Ramos (cell line): ENCODE results near the gene ALKBH7.
"Not testable (repeated sequence)": the region's sequence is repeated elsewhere in the genome, so short reads cannot be mapped to it uniquely, and the experiment has no call there.

Experiments
- in situ Hi-C: fragments of 300-500 bp; cut with MboI; formaldehyde crosslinking; loops from one replicate; pipeline ENCODE4 v1.14.3; 2022; ENCODE audit warnings: low sequenced_read_pairs; ENCODE audit not compliant: unreplicated experiment

ALKBH7 gene, protein sequence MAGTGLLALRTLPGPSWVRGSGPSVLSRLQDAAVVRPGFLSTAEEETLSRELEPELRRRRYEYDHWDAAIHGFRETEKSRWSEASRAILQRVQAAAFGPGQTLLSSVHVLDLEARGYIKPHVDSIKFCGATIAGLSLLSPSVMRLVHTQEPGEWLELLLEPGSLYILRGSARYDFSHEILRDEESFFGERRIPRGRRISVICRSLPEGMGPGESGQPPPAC

DNA sequence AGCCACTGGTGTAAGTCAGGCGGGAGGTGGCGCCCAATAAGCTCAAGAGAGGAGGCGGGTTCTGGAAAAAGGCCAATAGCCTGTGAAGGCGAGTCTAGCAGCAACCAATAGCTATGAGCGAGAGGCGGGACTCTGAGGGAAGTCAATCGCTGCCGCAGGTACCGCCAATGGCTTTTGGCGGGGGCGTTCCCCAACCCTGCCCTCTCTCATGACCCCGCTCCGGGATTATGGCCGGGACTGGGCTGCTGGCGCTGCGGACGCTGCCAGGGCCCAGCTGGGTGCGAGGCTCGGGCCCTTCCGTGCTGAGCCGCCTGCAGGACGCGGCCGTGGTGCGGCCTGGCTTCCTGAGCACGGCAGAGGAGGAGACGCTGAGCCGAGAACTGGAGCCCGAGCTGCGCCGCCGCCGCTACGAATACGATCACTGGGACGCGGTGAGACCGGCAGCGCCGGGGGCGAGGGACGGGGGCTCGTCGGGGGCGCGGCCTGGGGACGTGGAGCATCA is at the start of gene ALKBH7:
Gene ALKBH7, plus strand, starts transcription at position 201 of the 502 bp plus-strand sequence. Its CDS starts 27 bp downstream, at position 228.
- in situ Hi-C loops: no loop called here

DNA sequence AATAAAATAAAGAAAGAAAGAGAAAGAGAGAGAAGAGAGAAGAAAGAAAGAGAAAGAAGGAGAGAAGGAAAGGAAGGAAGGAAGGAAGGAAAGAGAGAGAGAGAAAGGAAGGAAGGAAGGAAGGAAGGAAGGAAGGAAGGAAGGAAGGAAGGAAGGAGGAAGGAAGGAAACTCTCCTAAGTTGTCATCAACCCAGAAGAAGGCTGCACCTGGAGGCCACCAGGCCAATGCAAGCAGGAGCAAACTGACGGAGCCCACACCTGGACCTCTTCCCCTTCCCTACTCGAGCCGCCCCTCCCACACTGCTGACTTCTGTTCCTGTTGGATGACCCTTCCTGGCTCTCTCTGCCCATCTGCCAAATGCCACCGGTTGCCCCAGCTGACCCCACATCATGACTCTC is 47.8 kb upstream of the ALKBH7 start:
- in situ Hi-C loops: no loop called here

DNA sequence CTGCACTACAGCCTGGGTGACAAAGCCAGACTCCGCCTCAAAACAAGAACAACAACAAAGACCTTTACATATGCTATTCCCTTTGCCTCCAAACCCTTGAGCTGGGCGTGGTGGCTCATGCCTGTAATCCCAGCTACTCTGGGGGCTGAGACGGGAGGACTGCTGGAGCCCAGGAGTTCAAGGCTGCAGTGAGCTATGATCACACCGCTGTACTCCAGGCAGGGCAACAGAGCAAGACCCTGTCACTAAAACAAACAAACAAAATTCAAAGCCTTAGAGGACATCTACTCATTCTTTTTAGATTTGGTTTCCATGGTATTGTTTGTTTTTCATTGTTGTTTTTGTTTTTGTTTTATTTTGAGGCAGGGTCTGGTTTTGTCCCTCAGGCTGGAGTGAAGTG is 47.0 kb upstream of the ALKBH7 start:
- in situ Hi-C loops: no loop called here

DNA sequence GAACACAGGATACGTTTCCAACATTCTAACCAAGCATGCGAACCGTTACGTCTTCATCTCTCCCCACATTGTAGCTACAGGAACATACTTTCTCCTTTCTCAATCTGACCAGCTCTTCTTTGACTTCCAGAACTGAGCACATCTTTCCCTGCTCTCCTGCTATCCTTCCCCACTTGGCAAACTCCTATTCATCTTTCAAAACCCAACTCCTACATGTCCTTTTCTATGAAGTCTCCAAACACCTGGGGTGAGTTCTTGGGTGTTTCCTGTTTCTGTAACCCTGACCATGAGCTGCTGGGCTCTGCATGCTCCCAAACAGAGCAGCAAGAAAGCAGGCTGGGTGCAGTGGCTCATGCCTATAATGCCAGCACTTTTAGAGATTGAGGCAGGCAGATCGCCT is 45.8 kb upstream of the ALKBH7 start:
- in situ Hi-C loops: no loop called here

DNA sequence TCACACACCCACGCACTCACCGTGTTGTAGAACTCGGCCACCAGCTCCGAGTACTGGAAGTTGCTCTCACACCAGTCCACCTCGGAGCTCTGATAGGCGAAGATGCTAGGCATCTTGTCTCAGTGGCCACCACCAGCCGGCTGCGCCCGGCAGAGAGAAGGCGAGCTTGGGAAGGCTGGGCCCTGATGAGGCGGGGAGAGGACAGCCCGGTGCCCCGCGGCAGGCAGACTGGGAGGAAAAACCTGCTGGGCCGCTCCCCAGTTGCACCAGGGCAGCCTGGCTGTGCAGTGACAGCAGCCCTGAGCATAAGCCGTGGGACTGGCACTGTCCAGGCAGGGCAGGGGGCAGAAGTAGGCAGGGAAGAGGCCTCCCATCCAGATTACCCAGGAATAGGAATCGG is 39.2 kb upstream of the ALKBH7 start, which contains the start of gene ACER1:
Gene ACER1, minus strand, starts transcription at position 174 of the 400 bp plus-strand sequence. Its CDS starts 61 bp downstream, at position 113.
- in situ Hi-C loops: no loop called here

DNA sequence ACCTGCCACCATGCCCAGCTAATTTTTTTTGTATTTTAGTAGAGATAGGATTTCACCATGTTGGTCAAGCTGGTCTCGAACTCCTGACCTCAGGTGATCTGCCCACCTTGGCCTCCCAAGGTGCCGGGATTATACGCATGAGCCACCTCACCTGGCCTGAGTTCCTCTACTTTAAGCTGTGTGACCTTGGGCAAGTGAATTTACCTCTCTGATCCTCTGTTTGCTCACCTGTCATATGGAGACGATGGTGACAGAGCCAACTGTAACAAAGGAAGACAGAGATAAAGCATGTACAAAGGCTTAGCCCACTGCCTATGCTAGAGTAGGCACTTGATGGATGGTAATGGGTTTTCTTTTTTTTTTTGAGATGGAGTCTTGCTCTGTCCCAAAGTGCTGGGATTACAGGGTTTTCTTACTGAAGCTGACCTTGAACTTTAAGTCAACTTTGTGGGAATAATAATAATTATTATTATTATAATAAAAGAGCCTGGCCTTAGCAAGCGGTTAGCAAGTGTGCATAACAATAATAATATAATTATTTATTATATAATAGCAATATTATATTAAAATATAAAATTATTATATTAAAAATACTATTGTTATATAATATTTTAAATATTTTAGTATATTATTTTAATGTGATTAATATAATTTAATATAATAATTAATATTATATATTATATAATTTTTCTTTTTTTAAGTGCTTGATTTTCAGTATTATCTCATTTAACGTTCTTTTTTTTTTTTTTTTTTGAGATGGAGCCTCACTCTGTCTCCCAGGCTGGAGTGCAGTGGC is 37.9 kb upstream of the ALKBH7 start:
- in situ Hi-C loops: no loop called here

DNA sequence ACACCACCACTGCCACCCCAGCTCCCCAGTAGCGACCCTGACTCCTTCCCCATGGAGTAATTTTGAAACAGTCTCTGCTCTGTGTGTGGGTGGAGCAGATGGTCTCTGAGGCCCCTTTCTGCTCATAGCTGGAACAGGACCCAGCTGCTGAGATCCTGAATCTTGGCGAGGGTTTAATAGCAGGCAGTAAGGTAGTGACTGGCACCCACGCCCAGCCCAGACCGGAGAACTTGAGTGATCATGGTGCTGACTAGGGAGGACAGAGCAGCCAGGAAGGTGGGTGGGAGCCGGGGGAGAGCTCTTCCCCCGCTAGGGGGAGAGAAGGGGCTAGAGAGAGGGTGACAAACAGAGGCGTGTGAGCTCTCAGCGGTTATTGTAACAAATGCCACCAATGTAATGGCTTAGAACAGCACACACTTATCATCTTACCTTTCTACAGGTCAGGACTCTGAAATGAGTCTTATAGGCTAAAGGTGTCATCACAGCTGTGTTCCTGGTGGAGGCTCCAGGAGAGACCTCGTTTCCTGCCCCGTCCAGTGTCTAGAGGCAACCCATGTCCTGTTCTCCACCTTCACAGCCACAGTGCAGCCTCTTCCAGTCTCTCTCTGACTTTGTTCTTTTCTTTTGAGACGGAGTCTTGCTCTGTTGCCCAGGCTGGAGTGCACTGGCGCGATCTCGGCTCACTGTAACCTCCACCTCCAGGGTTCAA is 31.9 kb upstream of the ALKBH7 start:
- in situ Hi-C loops: no loop called here

DNA sequence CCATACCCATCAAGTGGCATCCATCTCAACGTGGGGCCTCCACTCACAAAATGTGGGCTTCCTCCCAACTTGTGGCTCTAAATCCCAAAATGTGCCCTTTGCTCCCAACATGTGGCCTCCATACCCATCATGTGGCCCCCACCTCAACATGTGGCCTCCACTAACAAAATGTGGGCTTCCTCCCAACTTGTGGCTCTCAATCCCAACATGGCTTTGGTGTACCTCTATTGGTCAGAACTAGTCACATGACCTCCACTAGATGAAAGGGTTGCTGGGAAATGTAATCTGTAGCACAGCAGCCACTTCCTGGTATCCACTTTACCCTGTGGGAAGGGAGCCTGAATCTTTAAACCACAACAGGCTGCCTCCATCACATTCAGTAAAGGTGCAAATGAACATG is 29.1 kb upstream of the ALKBH7 start:
- in situ Hi-C loops: no loop called here

DNA sequence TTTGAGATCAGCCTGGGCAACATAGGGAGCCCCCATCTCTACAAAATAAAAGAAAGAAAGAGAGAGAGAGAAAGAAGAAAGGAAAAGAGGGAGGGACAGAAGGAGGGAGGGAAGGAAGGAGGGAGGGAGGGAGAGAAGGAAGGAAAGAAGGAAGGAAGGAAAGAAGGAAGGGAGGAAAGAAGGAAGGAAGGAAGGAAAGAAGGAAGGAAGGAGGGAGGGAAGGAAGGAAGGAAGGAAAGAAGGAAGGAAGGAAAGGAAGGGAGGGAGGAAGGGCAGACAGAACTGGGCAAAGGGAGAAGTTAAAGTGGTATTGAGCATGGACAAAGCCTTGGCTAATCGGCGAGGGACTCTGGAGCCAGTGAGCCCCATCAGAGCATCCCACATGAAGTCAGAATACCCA is 23.3 kb upstream of the ALKBH7 start:
- in situ Hi-C loops: not testable (repeated sequence)

DNA sequence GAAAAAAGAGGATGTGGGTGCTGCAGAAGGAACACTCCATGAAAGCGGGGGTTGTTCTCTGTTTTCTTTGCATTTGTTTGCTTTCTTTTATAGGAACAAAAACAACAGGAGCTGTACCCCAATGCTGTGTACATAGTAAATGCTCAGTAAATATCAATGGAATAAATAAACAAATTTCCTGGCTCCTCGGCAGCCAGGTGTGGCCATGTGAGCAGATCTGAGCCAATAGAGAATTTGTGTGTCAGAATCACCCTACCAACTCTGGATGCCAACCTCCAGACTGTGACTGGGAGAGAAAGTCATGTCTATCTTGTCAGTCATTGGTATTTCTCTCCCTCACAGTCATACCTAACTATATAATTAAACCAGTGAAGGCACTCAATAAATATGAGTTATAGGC is 21.9 kb upstream of the ALKBH7 start:
- in situ Hi-C loops: no loop called here

DNA sequence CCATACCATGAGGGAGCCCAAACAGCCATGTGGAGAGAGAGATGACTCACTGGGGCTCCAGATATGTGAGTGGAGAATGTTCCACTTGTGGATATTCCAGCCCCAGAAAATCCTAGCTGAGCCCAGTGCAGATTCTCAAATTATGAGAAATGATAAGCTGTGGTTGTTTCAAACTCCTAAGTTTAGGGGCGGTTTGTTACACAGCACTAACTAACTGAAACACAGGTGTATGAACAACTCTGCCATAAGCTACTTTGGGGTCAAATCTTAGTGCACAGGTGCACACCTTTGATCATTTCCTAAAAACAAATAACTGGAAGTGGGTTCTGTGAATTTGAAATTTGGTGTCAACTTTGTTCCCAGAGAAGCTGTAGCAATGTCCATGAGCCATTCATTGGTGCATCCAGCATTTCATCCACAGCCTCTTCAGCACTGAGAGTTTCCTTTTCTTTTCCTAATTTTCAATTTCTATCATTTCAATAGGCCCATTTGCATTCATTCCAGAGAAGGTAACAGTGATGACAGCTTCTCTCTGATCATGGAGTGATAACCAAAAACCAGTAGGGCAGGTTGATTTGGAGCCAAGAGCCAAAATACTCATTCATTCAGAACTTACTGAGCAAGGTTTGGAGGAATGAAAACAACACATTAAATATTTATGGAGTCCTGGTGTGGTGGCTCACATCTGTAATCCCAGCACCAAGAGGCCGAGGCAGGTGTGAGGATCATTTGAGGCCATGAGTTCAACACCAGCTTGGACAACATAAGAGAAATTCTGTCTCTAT is 20.0 kb upstream of the ALKBH7 start:
- in situ Hi-C loops: no loop called here

DNA sequence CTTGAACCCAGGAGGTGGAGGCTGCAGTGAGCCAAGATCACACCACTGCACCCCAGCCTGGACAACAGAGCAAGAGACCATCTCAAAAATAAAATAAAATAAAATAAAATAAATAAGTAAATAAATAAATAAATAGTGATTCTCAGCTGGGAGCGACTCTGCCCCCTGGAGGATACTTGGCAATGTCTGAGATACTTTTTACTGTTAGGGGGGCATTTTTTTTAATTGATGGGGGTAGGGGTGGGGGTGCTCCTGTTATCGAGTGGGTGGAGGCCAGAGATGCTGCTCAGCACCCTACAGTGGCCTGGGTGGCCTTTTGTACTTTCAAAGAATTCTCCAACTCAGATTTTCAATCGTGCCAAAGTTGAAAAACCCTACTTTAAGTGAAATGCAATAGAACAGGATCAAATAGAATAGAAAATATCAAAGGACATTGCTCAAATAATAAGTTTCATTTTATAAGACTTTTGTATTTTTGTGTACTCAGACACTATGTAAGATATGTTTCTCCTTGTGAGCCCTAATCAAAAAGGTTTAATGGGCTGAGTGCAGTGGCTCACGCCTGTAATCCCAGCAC is 18.4 kb upstream of the ALKBH7 start:
- in situ Hi-C loops: no loop called here

DNA sequence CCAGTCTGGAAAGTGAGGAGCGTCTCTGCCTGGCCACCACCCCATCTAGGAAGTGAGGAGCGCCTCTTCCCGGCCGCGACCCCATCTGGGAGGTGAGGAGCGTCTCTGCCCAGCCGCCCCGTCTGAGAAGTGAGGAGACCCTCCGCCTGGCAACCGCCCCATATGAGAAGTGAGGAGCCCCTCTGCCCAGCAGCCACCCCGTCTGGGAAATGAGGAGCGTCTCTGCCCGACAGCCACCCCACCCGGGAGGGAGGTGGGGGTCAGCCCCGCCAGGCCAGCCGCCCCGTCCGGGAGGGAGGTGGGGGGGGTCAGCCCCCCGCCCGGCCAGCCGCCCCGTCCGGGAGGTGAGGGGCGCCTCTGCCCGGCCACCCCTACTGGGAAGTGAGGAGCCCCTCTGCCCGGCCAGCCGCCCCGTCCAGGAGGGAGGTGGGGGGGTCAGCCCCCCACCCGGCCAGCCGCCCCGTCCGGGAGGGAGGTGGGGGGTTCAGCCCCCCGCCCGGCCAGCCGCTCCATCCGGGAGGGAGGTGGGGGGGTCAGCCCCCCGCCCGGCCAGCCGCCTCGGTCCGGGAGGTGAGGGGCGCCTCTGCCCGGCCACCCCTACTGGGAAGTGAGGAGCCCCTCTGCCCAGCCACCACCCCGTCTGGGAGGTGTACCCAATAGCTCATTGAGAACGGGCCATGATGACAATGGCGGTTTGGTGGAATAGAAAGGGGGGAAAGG is 17.1 kb upstream of the ALKBH7 start:
- in situ Hi-C loops: not testable (repeated sequence)

DNA sequence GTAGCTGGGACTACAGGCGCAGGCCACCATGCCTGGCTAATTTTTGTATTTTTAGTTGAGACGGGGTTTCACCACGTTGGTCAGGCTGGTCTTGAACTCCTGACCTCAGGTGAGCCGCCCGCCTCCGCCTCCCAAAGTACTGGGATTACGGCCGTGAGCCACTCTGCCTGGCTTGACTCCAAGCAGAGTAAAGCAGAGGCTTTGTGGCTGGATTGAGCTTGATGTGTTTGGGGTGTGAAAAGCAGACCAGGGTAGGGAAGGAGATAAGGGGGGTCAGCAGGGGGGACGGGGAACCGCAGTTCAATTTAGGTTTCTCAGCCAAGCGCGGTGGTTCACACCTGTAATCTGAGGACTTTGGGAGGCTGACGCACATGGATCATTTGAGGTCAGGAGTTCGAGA is 15.4 kb upstream of the ALKBH7 start:
- in situ Hi-C loops: no loop called here

DNA sequence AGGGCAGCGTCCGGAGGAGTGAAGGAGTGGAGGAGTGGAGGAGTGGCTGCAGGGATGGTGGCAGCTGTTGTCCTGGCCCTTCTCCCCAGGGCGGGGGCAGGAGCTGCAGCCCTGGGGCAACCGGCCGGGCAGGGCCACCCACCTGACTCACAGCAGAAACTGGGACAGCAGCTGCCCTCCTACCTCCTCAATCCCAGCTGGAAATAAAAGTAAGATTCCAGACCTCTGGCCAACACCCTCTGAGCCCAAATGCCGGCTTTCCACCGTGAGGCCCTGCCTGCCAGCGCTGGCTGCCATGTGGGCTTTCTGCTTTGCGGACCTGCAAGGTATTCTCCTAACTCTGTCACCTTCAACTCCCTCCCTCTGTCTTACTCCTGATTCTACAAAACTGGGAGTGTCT is 14.6 kb upstream of the ALKBH7 start:
- in situ Hi-C loops: no loop called here

DNA sequence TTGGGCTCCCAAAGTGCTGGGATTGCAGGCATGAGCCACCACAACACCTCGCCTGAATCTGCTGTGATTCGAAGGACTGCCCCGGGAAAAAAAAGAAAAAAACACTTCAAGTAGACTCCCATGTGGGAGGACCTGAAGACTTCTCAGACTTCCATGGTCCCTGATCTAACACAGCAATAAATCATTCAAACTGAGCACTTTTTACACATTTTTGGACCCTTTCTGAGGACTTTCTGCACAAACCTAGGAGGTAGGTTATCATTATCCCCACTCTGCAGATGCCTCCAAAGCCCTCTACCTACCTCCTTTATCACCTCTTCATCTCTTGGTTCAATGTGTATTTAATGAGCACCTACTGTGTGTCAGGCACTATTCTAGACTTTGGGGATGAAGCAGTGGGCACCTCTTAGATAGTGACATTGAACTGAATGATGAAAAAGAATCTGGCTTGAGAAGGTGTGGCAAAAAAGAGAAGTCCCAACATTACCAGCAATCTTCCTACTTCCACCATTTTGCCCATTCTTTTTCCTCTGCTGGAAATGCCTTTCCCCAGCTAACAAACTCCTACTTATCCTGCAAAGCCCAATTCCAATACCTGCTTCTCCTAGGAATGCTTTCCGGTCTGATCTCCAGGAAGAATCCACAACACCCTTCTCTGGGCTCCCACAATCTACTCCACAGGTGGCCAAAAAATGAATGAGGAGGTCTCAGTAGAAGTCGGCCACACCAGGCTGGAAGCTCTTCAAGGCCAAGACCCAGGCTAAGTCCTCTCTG is 12.8 kb upstream of the ALKBH7 start:
- in situ Hi-C loops: no loop called here

DNA sequence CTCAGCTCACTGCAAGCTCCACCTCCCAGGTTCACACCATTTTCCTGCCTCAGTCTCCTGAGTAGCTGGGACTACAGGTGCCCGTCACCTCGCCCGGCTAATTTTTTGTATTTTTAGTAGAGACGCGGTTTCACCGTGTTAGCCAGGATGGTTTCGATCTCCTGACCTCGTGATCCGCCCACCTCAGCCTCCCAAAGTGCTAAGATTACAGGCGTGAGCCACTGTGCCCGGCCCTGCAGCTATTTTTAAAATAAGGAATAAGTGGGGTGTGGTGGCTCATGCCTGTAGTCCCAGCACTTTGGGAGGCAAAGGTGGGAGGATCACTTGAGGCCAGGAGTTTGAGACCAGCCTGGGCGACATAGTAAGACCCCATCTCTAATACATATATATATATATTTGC is 12.1 kb upstream of the ALKBH7 start:
- in situ Hi-C loops: not testable (repeated sequence)

DNA sequence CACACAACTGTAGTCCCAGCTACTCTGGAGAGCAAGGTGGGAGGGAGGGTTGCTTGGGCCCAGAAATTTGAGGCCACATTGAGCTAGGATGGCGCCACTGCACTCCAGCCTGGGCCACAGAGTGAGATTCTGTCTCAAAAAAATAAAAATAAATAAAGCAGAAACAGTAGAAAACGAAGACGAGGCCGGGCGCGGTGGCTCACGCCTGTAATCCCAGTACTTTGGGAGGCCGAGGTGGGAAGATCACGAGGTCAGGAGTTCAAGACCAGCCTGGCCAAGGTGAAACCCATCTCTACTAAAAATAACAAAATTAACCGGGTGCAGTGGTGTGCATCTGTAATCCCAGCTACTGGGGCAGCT is 11.8 kb upstream of the ALKBH7 start:
- in situ Hi-C loops: not testable (repeated sequence)

DNA sequence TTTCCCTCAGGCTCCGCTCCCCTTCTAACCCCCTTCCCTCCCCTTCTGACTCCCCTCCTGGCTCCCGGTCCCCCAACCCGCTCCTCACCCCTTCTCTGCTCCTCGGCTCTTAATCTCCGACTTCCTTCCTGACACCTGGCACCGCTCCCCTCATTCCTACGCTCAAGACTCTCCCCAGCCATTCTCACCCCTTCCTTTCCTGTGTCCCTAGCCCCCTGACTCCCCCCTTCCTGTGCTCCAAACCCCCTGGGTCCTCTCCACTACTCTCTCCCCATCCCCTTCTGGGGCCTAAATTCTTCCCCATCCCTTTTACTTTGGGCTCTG is 10.6 kb upstream of the ALKBH7 start:
- in situ Hi-C loops: no loop called here
